Activated T-cell treated with anti-CD3 and anti-CD28 coated beads, Interleukin-2, amount 50 U/mL, for 1 hour (primary cell): ENCODE data around the gene BPGM.

ENCODE experiments used
- DNase-seq: peaks from one replicate; pipeline ENCODE4 v3.0.0-alpha.2; 2020

BPGM gene

GRCh38 chr7:134723892-134724291, 77.2 kb downstream of the BPGM start:
- no peak for DNase-seq

- no peak for DNase-seq
Measured at GRCh38 chr7:134724606-134725005, 78.0 kb downstream of the BPGM start.

GRCh38 chr7:134726581-134726980, 79.9 kb downstream of the BPGM start:
- no peak for DNase-seq

GRCh38 chr7:134727711-134728110, 81.1 kb downstream of the BPGM start:
- DNase-seq = no peak
